GM12878 (cell line): ENCODE results near the gene TMEM37.

Experiments used
- EP300 ChIP-seq, 2 experiments: fragments of 150-350 bp in 1 of 2; IDR thresholded peaks; 2 replicates each; pipeline ENCODE4 v1.6.1; 2011 to 2012; ENCODE audit warnings: low read depth in 2 of 2, low read length in 2 of 2, borderline replicate concordance in 1 of 2, improper control_type of control experiment in 1 of 2, inconsistent platforms in 1 of 2; ENCODE audit not compliant: control insufficient read depth in 1 of 2
- NBN ChIP-seq: fragments of 450-650 bp; IDR thresholded peaks from 2 replicates; pipeline ENCODE4 v1.6.1; 2016
- SRF ChIP-seq, 2 experiments: IDR thresholded peaks; 2 replicates each; pipeline ENCODE4 v1.6.1; 2011; ENCODE audit warnings: low read depth in 2 of 2, low read length in 2 of 2, mild to moderate bottlenecking in 1 of 2, moderate library complexity in 1 of 2

DNA sequence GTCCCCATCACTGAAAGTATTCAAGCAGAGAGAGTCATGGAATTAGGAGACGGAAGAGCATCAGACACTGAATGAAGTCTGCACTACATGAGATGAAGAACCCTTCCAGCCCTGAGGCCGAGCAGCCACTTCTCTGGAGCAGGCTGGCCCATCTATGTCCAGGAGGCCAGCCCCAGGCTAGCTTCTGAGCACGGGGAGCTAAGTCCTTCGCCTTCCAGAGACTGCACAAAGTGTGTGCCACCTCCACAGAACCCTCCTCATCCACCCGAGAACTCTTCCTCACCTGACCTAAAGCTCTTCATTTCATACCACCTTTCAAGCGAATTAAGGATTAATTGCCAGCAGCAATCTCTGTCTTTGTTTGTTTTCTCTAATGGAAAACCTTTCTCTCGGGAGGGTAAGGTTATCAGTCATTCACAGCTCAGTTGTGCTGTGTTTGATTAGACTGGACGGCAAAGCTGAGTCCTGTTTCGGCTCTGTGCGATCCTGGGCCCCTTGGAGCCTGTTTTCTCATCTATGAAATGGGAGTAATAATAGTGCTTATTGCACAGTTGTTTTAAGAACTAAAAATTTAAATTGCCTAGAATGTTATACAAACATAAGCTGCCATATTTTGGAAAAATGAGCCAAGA lies 54.7 kb downstream of the TMEM37 start:
- TF ChIP-seq SRF (IDR thresholded peaks at IDR 0.05; ENCODE audit: low read depth in 2 of 2, low read length in 2 of 2) = no peak
- TF ChIP-seq NBN = no peak
- TF ChIP-seq EP300 (IDR thresholded peaks at IDR 0.05; ENCODE audit: borderline replicate concordance in 1 of 2, control insufficient read depth in 1 of 2, low read depth in 2 of 2, low read length in 2 of 2) = no peak
